B cell (primary cell): ENCODE measurements around the gene TLL1. TPM values are rescaled to one million over a fixed set of nuclear protein-coding genes. Genes with fewer than 3 reads are reported as not detected.

Source experiments
- ATAC-seq: fragments of 200-7000 bp; cut with Tn5 transposase; one replicate; pipeline ENCODE4 v1.10.0; 2021; ENCODE audit warnings: low read depth, mild to moderate bottlenecking, moderate number of reproducible peaks, moderate library complexity
- CTCF ChIA-PET: fragments of 350-600 bp; sonication (Branson Sonifier 250); formaldehyde crosslinking; loops from one replicate; lab custom pipeline; 2021; ENCODE audit warnings: antibody characterized with exemption, inconsistent platforms; lab: Charles Lee
- POLR2A ChIA-PET: fragments of 350-600 bp; sonication (Branson Sonifier 250); formaldehyde crosslinking; loops from one replicate; lab custom pipeline; 2021; ENCODE audit warnings: antibody characterized with exemption; lab: Charles Lee
- DNase-seq: peaks from one replicate; pipeline ENCODE4 v3.0.0; 2013
- H2AFZ ChIP-seq: 2 replicates; pipeline ENCODE4 v1.6.1; 2012; ENCODE audit warnings: mild to moderate bottlenecking, low read depth, low read length; ENCODE audit not compliant: insufficient read depth, poor library complexity, severe bottlenecking
- H3K27ac ChIP-seq, 2 donors: 1 replicate in 1 of 2; 2 replicates in 1 of 2; pipeline ENCODE4 v1.5.1; 2012 to 2013; ENCODE audit warnings: low read length in 2 of 2, mild to moderate bottlenecking in 2 of 2, moderate library complexity in 1 of 2
- H3K27me3 ChIP-seq, 4 experiments: fragments of 200-600 bp in 1 of 4; sonication (generic) in 1 of 4; replicated peaks in 1 of 4; 1 replicate in 2 of 4; 2 replicates in 2 of 4; pipeline versions ENCODE4 v1.6.1 to v1.7.0; 2013 to 2016; ENCODE audit warnings: low read length in 3 of 4, mild to moderate bottlenecking in 2 of 4, mixed read lengths in 1 of 4, moderate library complexity in 1 of 4; ENCODE audit not compliant: insufficient read depth in 4 of 4, control insufficient read depth in 3 of 4; ENCODE audit errors: control extremely low read depth in 1 of 4
- H3K36me3 ChIP-seq, 2 experiments: replicated peaks in 1 of 2; 1 replicate in 1 of 2; 2 replicates in 1 of 2; pipeline versions ENCODE4 v1.6.1 to v1.7.1; 2013; ENCODE audit warnings: low read length in 1 of 2; ENCODE audit not compliant: insufficient read depth in 2 of 2, control insufficient read depth in 1 of 2; ENCODE audit errors: control extremely low read depth in 1 of 2, extremely low read depth in 1 of 2
- H3K4me1 ChIP-seq, 2 donors: fragments of 200-600 bp in 1 of 2; sonication (generic) in 1 of 2; 1 replicate in 1 of 2; 2 replicates in 1 of 2; pipeline versions ENCODE4 v1.5.1 to v1.6.1; 2013 to 2017; ENCODE audit warnings: low read length in 2 of 2; ENCODE audit not compliant: control insufficient read depth in 2 of 2, insufficient read depth in 2 of 2
- H3K4me2 ChIP-seq: replicated peaks from 2 replicates; pipeline ENCODE3; 2012; ENCODE audit warnings: mild to moderate bottlenecking, low read depth, low read length; ENCODE audit not compliant: poor library complexity, severe bottlenecking
- H3K4me3 ChIP-seq, 5 experiments: fragments of 200-600 bp in 1 of 5; sonication (generic) in 1 of 5; 1 replicate in 3 of 5; 2 replicates in 2 of 5; pipeline versions ENCODE4 v1.5.1 to v1.7.0; 2011 to 2016; ENCODE audit warnings: low read length in 4 of 5, mild to moderate bottlenecking in 4 of 5, low read depth in 2 of 5, control low read depth in 1 of 5, moderate library complexity in 1 of 5; ENCODE audit not compliant: insufficient read depth in 1 of 5; ENCODE audit errors: control extremely low read depth in 1 of 5, extremely low read depth in 1 of 5
- H3K79me2 ChIP-seq: fragments of 200-600 bp; sonication (generic); one replicate; pipeline ENCODE4 v1.6.0; 2016; ENCODE audit warnings: low read length; ENCODE audit not compliant: control insufficient read depth, insufficient read depth
- H3K9ac ChIP-seq: fragments of 200-600 bp; sonication (generic); 2 replicates; pipeline ENCODE4 v1.6.1; 2017; ENCODE audit warnings: mild to moderate bottlenecking, low read length, moderate library complexity
- H3K9me3 ChIP-seq, 3 donors: one replicate each; pipeline versions ENCODE4 v1.6.1 to v1.7.1; 2013; ENCODE audit warnings: low read length in 2 of 3; ENCODE audit not compliant: control insufficient read depth in 2 of 3, insufficient read depth in 1 of 3; ENCODE audit errors: control extremely low read depth in 1 of 3
- H4K20me1 ChIP-seq: 2 replicates; pipeline ENCODE4 v1.6.0; 2012; ENCODE audit warnings: mild to moderate bottlenecking, low read length; ENCODE audit not compliant: insufficient read depth, control insufficient read depth, poor library complexity, severe bottlenecking
- H3K27ac Mint-ChIP-seq: one replicate; pipeline ENCODE4 v1.8.0; 2021; ENCODE audit warnings: mixed read lengths
- H3K27me3 Mint-ChIP-seq: one replicate; pipeline ENCODE4 v1.8.0; 2021; ENCODE audit warnings: mixed read lengths
- H3K4me1 Mint-ChIP-seq: one replicate; pipeline ENCODE4 v1.8.0; 2021; ENCODE audit warnings: mixed read lengths
- H3K4me3 Mint-ChIP-seq: one replicate; pipeline ENCODE4 v1.8.0; 2021; ENCODE audit warnings: mixed read lengths
- H3K9me3 Mint-ChIP-seq: one replicate; pipeline ENCODE4 v1.8.0; 2022; ENCODE audit warnings: mixed read lengths; ENCODE audit not compliant: insufficient read depth
- EZH2 ChIP-seq: IDR thresholded peaks from 2 replicates; pipeline ENCODE4 v1.6.1; 2012; ENCODE audit warnings: borderline replicate concordance, low read depth, mild to moderate bottlenecking, moderate library complexity, low read length; ENCODE audit not compliant: insufficient read depth, poor library complexity, severe bottlenecking
- WGBS: methylation state at CpG from one replicate; pipeline ENCODE4 v1.1.5; 2013; ENCODE audit warnings: missing lambda C conversion rate; ENCODE audit not compliant: insufficient coverage; 5-methylcytosine and 5-hydroxymethylcytosine counted together
- intact Hi-C: fragments of 100-400 bp; cut with micrococcal nuclease; formaldehyde crosslinking; loops from one replicate; pipeline ENCODE4 v1.10.0; 2022
- polyA plus RNA-seq: library from polyadenylated mRNA; depleted of rRNA; stranded (reverse); fragments of >200 nt; gene quantifications from 2 replicates; pipeline ENCODE4 v1.2.3, GENCODE V29; 2012
- total RNA-seq, 2 donors: library from RNA; stranded (reverse); fragments of 120-200 nt in 1 of 2; gene quantifications; 1 replicate in 1 of 2; 2 replicates in 1 of 2; pipeline versions ENCODE4 v1.2.3 to v1.2.4, GENCODE V29; 2013 to 2022
- TF ChIP-seq, protein P1 (sequence below): fragments of 200-600 bp; IDR thresholded peaks from one replicate; pipeline ENCODE4 v1.8.0; 2022; ENCODE audit warnings: antibody characterized with exemption, mild to moderate bottlenecking

TLL1 gene
- total and polyA plus RNA-seq, 2 donors (not counting 1 experiment from before 2014, with no cell fraction given) = not detected

DNA sequence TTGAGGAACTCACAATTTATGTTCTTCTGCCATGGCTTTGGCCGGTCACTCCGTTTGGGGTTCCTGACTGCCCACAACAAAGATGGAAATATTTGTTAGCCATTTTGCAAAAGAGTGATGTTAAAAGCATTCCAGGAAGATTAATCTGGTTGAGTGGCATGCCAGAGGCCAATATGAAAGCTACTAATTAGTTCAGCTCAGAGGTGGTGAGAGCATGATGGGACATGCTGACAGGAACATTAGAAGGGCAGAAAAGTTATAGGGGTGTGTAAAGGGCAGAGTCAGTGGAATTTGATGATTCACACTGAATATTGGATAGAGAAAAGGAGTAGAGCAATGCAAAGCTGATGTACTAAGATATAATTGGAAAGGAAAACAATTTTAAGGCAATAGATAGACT, 94.4 kb downstream of the TLL1 start:
- CTCF ChIA-PET = no interaction called here
- H3K27me3 ChIP-seq = no peaks in the 10 kb centered on the region
- H2AFZ ChIP-seq = no peak overlapping the region
- no peaks in the 10 kb centered on the region for H3K4me1 Mint-ChIP-seq
- WGBS = no CpG with 5 or more reads among the region's 2 CpGs
- H3K4me3 ChIP-seq = no peak overlapping the region
- H3K9me3 Mint-ChIP-seq = peaks cover 2% of the 10 kb centered on the region
- H3K9ac ChIP-seq = no peak overlapping the region
- no peaks in the 10 kb centered on the region for H4K20me1 ChIP-seq
- DNase-seq = no peak
- H3K79me2 ChIP-seq = no peaks in the 10 kb centered on the region
- no peaks in the 10 kb centered on the region for H3K36me3 ChIP-seq
- H3K27ac ChIP-seq = no peak overlapping the region
- intact Hi-C loops = no loop called here
- H3K27me3 Mint-ChIP-seq = no peaks in the 10 kb centered on the region
- POLR2A ChIA-PET = no interaction called here
- peaks cover 0 to 3% (median 0%) of the 10 kb centered on the region in 3 donors for H3K9me3 ChIP-seq
- H3K4me3 Mint-ChIP-seq = no peak overlapping the region
- H3K4me1 ChIP-seq = no peaks in the 10 kb centered on the region
- TF ChIP-seq, protein P1, sequence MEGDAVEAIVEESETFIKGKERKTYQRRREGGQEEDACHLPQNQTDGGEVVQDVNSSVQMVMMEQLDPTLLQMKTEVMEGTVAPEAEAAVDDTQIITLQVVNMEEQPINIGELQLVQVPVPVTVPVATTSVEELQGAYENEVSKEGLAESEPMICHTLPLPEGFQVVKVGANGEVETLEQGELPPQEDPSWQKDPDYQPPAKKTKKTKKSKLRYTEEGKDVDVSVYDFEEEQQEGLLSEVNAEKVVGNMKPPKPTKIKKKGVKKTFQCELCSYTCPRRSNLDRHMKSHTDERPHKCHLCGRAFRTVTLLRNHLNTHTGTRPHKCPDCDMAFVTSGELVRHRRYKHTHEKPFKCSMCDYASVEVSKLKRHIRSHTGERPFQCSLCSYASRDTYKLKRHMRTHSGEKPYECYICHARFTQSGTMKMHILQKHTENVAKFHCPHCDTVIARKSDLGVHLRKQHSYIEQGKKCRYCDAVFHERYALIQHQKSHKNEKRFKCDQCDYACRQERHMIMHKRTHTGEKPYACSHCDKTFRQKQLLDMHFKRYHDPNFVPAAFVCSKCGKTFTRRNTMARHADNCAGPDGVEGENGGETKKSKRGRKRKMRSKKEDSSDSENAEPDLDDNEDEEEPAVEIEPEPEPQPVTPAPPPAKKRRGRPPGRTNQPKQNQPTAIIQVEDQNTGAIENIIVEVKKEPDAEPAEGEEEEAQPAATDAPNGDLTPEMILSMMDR = no peak
- TF ChIP-seq EZH2 = no peak
- no peak overlapping the region for H3K4me2 ChIP-seq
- no peak overlapping the region for H3K27ac Mint-ChIP-seq
- no peak for ATAC-seq

DNA sequence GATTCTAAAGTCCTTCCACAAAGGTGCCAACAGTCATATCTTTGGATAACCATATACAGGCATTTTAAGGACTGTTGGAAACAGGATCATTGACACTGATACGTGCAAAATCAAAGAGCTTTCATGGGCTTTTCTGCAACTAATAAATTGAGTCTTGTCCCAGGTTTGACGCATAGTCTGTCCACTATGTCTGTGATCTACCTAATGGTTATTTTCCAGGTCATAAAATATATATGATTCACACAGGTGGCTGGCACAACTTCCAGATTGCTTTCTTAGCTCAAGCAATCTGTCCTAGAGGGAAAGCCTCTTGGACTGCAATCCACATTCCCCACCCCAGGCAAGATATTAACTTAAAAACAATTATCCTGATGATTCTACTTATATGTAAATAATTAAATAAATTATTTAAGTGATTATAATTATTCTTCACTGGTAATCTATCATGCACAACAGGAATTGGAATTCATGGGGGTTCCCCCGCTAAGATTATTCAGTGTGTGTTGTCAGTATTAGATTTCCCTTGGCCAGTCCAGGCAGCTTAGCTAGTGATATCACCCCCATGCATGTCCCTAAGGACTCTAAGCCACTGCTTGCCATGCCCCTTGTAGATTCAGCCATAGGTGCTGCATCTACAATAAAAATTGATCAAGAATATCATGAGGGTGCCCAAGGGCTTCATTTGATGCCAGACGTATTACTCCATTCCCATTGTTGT, 97.8 kb downstream of the TLL1 start:
- Histone ChIP-seq H3K4me3 (no peak overlapping the region), H2AFZ (no peak overlapping the region), H3K9me3 (peaks cover 0 to 3% (median 3%) of the 10 kb centered on the region in 3 donors), H3K27me3 (no peaks in the 10 kb centered on the region), H3K79me2 (no peaks in the 10 kb centered on the region), H3K27ac (no peak overlapping the region), H3K9ac (no peak overlapping the region), H3K4me2 (no peak overlapping the region), H3K36me3 (no peaks in the 10 kb centered on the region), H4K20me1 (no peaks in the 10 kb centered on the region), H3K4me1 (no peaks in the 10 kb centered on the region)
- 83% methylated on average over 2 of the region's 4 CpGs for WGBS
- Mint-ChIP-seq H3K4me3 (no peak overlapping the region), H3K27me3 (no peaks in the 10 kb centered on the region), H3K9me3 (peaks cover 2% of the 10 kb centered on the region), H3K4me1 (no peaks in the 10 kb centered on the region), H3K27ac (no peak overlapping the region)
- intact Hi-C loops = no loop called here
- DNase-seq (no peak), ATAC-seq (no peak)
- TF ChIP-seq, protein P1 = no peak
- TF ChIP-seq EZH2 = no peak
- CTCF ChIA-PET = interaction anchor here (0.7 kb wide), 1 partner anchor 25 kb away, joined by 3 read pairs; no protein-coding TSS in a partner anchor
- POLR2A ChIA-PET = no interaction called here
